Sigmoid colon (tissue), 7 donors: ENCODE measurements around the gene PRODH2. TPM values are rescaled to one million over a fixed set of nuclear protein-coding genes. Genes with fewer than 3 reads are reported as not detected.

Source experiments
- DNase-seq: peaks from one replicate; pipeline ENCODE4 v3.0.0-alpha.2; 2019
- H3K27ac ChIP-seq, 4 donors: fragments of 200-600 bp; sonication (generic); one replicate each; pipeline ENCODE4 v1.5.1; 2016 to 2019; ENCODE audit warnings: mild to moderate bottlenecking in 1 of 4
- H3K27me3 ChIP-seq, 3 donors: fragments of 200-600 bp; sonication (generic); one replicate each; pipeline ENCODE4 v1.5.1; 2019; ENCODE audit warnings: mild to moderate bottlenecking in 1 of 3
- H3K36me3 ChIP-seq, 4 donors: fragments of 200-600 bp; sonication (generic); one replicate each; pipeline ENCODE4 v1.5.1; 2016 to 2019
- H3K4me1 ChIP-seq, 4 donors: fragments of 200-600 bp; sonication (generic); one replicate each; pipeline ENCODE4 v1.5.1; 2017 to 2019
- H3K4me3 ChIP-seq, 4 donors: fragments of 200-600 bp; sonication (generic); one replicate each; pipeline ENCODE4 v1.5.1; 2017 to 2019; ENCODE audit warnings: mild to moderate bottlenecking in 2 of 4, moderate library complexity in 1 of 4
- H3K9me3 ChIP-seq, 4 donors: fragments of 200-600 bp in 3 of 4; sonication (generic) in 3 of 4; one replicate each; pipeline versions ENCODE4 v1.5.1 to v1.6.1; 2013 to 2019
- EP300 ChIP-seq, 4 donors: sonication (generic); formaldehyde crosslinking; IDR thresholded peaks; one replicate each; pipeline ENCODE4 v1.6.1; 2017; ENCODE audit warnings: antibody characterized with exemption in 4 of 4
- POLR2A ChIP-seq, 2 donors: fragments of 450-650 bp; IDR thresholded peaks; one replicate each; pipeline ENCODE4 v1.6.1; 2016; ENCODE audit warnings: antibody characterized with exemption in 2 of 2, mild to moderate bottlenecking in 2 of 2, moderate library complexity in 2 of 2
- POLR2AphosphoS5 ChIP-seq, 4 donors: sonication (generic); formaldehyde crosslinking; IDR thresholded peaks; one replicate each; pipeline ENCODE4 v1.6.1; 2017; ENCODE audit warnings: antibody characterized with exemption in 4 of 4
- WGBS, 2 donors: extraction: QIAGEN DNeasy Blood & Tissue Kit; methylation state at CpG; one replicate each; pipeline ENCODE4 v1.1.7; 2013; 5-methylcytosine and 5-hydroxymethylcytosine counted together
- intact Hi-C: fragments of 100-400 bp; cut with DNase I; formaldehyde crosslinking; loops from one replicate; pipeline ENCODE4 v1.15.1; 2023
- polyA plus RNA-seq, 3 donors: library from polyadenylated mRNA; stranded (reverse); fragments of 200-250 nt; gene quantifications; one replicate each; pipeline ENCODE4 v1.2.3, GENCODE V29; 2013
- total RNA-seq, 4 donors: library from RNA; depleted of rRNA; stranded (reverse); fragments of >200 nt; gene quantifications; one replicate each; pipeline ENCODE4 v1.1.0, GENCODE V29; 2016
- TF ChIP-seq, protein P1 (sequence below), 4 experiments: fragments of 450-650 bp in 3 of 4; fragments of 200-600 bp in 1 of 4; IDR thresholded peaks; one replicate each; pipeline ENCODE4 v1.5.1; 2016 to 2019; ENCODE audit warnings: antibody characterized with exemption in 4 of 4, mild to moderate bottlenecking in 3 of 4, moderate library complexity in 2 of 4
- donor health status: healthy with polysubstance abuse.
- donor health status: Bipolar disorder and iron deficiency.
- donor health status: healthy.

Gene PRODH2
- total and polyA plus RNA-seq, 7 donors = not detected

DNA sequence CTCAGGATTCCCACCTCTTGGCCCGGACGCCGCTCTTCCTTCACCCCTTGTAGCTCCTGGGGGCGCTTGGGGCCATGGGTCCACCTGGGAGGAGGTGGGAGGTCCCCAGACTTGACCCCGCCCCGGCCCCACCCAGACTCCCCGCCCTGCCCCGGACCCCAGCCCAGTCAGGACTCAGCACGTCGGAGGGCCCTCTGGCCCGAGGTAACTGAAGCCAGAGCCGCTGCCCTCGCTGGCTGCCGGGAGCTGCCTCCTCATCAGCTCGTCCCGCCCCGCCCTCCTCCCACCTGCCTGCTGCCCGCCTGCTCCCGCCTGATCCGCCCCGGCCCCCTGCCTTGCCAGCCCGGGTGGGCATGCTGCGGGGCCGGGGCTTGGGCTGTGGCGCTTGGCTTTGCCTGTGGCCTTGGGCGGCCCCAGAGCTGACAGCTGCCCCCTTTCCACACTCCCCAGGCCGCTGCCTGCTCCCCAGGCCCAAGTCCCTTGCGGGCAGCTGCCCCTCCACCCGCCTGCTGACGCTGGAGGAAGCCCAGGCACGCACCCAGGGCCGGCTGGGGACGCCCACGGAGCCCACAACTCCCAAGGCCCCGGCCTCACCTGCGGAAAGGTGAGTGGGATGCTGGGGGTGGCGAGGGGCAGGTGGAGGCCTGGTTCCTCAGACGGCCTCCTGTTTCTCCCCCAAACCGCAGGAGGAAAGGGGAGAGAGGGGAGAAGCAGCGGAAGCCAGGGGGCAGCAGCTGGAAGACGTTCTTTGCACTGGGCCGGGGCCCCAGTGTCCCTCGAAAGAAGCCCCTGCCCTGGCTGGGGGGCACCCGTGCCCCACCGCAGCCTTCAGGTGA, 27.9 kb downstream of the PRODH2 start:
- H3K4me1 ChIP-seq = no peaks in the 10 kb centered on the region
- intact Hi-C loops = no loop called here
- H3K27ac ChIP-seq = no peak overlapping the region
- no peaks in the 10 kb centered on the region for H3K27me3 ChIP-seq
- 88 to 90% methylated on average over 45 of the region's 45 CpGs for WGBS, 2 donors
- no peaks in the 10 kb centered on the region for H3K9me3 ChIP-seq
- DNase-seq = no peak
- H3K4me3 ChIP-seq = no peak overlapping the region
- H3K36me3 ChIP-seq = peaks cover 10 to 38% (median 13%) of the 10 kb centered on the region in 4 donors
- TF ChIP-seq, protein P1, sequence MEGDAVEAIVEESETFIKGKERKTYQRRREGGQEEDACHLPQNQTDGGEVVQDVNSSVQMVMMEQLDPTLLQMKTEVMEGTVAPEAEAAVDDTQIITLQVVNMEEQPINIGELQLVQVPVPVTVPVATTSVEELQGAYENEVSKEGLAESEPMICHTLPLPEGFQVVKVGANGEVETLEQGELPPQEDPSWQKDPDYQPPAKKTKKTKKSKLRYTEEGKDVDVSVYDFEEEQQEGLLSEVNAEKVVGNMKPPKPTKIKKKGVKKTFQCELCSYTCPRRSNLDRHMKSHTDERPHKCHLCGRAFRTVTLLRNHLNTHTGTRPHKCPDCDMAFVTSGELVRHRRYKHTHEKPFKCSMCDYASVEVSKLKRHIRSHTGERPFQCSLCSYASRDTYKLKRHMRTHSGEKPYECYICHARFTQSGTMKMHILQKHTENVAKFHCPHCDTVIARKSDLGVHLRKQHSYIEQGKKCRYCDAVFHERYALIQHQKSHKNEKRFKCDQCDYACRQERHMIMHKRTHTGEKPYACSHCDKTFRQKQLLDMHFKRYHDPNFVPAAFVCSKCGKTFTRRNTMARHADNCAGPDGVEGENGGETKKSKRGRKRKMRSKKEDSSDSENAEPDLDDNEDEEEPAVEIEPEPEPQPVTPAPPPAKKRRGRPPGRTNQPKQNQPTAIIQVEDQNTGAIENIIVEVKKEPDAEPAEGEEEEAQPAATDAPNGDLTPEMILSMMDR (IDR thresholded peaks at IDR 0.05) = no peak
- TF ChIP-seq POLR2A (IDR thresholded peaks at IDR 0.05) (no peak), POLR2AphosphoS5 (IDR thresholded peaks at IDR 0.05) (no peak), EP300 (IDR thresholded peaks at IDR 0.05) (no peak)

DNA sequence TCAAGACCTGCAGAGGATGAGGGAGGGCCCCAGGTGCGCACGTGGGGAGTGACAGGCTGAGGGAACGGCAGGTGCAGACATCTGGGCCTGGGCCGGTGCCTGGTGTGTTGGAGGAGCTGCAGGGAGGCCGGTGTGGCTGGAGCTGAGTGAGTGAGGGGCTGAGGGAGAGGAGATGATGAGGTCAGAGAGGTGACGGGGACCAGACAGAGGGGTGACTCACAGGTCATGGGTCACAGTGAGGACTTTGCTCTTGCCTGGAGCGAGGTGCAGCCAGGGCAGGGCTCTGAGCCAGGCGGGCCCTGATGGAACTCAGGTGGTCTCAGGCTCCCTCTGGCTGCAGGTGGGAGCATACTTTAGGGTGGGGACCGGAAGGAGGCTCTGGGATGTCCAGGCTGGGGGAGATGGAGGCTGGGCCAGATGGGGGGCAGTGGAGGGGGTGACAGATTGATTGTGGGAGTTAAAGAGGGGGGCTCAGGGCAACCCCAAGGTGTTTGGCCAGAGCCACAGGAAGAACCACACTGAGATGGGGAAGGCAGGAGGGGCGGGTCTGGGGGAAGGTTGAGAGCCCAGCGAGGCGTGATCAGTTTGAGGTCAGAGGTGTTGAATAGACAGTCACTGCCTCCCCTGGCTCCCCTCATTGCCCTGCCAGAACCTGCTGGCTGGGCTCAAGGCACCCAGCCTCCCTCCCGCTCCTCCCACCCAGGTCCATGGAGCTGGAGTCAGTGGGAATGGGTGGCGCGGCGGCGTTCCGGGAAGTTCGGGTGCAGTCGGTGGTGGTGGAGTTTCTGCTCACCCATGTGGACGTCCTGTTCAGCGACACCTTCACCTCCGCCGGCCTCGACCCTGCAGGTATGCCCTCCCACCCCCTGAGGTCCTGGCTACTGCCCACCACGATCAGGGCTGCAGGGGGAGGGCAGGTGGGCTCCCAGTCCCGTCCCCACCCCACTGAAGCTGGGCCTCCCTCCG, 28.9 kb downstream of the PRODH2 start:
- Histone ChIP-seq H3K36me3 (peaks cover 10 to 41% (median 13%) of the 10 kb centered on the region in 4 donors), H3K4me1 (no peaks in the 10 kb centered on the region), H3K27me3 (no peaks in the 10 kb centered on the region), H3K27ac (no peak overlapping the region), H3K4me3 (no peak overlapping the region), H3K9me3 (no peaks in the 10 kb centered on the region)
- DNase-seq = no peak
- 87 to 89% methylated on average over 28 of the region's 28 CpGs for WGBS, 2 donors
- intact Hi-C loops = no loop called here
- TF ChIP-seq POLR2AphosphoS5 (IDR thresholded peaks at IDR 0.05) = no peak
- TF ChIP-seq, protein P1 (IDR thresholded peaks at IDR 0.05) = no peak
- no peak for TF ChIP-seq EP300 (IDR thresholded peaks at IDR 0.05)
- no peak for TF ChIP-seq POLR2A (IDR thresholded peaks at IDR 0.05)

DNA sequence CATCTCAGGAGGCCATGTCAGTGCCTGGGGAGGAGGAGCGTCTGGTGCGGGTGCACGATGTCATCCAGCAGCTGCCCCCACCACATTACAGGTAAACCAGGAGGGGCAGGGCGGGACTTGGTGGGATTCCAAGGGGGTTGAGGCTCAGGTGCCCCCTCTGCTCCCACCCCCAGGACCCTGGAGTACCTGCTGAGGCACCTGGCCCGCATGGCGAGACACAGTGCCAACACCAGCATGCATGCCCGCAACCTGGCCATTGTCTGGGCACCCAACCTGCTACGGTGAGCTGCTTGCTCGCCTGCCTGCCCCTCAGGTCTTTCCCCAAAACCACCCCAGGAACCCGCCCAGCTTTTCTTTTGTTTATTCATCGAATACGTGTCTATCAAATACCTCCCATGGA, 30.1 kb downstream of the PRODH2 start:
- H3K4me3 ChIP-seq = no peak overlapping the region
- H3K36me3 ChIP-seq = peaks cover 11 to 53% (median 16%) of the 10 kb centered on the region in 4 donors
- 96 to 97% methylated on average over 12 of the region's 12 CpGs for WGBS, 2 donors
- DNase-seq = no peak
- intact Hi-C loops = no loop called here
- no peak overlapping the region for H3K27ac ChIP-seq
- TF ChIP-seq POLR2AphosphoS5 (IDR thresholded peaks at IDR 0.05) = no peak
- TF ChIP-seq POLR2A (IDR thresholded peaks at IDR 0.05) = no peak
- TF ChIP-seq, protein P1 (IDR thresholded peaks at IDR 0.05) = no peak
- no peak for TF ChIP-seq EP300 (IDR thresholded peaks at IDR 0.05)
- H3K4me1 ChIP-seq = no peaks in the 10 kb centered on the region
- H3K9me3 ChIP-seq = no peaks in the 10 kb centered on the region
- no peaks in the 10 kb centered on the region for H3K27me3 ChIP-seq

DNA sequence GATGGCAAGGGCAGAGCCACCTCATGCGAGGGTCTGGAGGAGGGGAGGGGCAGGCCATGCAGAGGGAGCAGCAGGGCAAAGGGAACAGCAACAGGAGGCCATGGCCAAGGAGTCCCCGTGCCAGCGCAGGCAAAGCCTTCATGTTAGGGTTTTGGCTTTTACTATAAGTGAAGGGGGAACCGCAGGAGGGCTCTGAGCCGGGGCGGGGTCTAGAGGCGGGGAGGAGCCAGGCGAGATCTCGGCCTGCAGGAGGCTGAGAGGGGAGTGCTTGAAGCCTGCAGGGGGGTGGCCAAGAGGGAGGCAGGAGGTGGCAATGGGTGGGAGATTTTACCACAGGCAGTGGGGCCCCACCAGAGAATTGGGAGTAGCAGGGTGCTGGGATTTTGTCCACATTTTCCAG, 31.0 kb downstream of the PRODH2 start:
- 88 to 95% methylated on average over 9 of the region's 9 CpGs for WGBS, 2 donors
- no peak for DNase-seq
- TF ChIP-seq POLR2A (IDR thresholded peaks at IDR 0.05) (no peak), EP300 (IDR thresholded peaks at IDR 0.05) (no peak)
- H3K4me3 ChIP-seq = no peak overlapping the region
- H3K27ac ChIP-seq = no peak overlapping the region
- peaks cover 11 to 53% (median 16%) of the 10 kb centered on the region in 4 donors for H3K36me3 ChIP-seq
- H3K4me1 ChIP-seq = peaks cover 0 to 4% (median 0%) of the 10 kb centered on the region in 4 donors
- no peaks in the 10 kb centered on the region for H3K9me3 ChIP-seq
- intact Hi-C loops = no loop called here
- H3K27me3 ChIP-seq = no peaks in the 10 kb centered on the region

DNA sequence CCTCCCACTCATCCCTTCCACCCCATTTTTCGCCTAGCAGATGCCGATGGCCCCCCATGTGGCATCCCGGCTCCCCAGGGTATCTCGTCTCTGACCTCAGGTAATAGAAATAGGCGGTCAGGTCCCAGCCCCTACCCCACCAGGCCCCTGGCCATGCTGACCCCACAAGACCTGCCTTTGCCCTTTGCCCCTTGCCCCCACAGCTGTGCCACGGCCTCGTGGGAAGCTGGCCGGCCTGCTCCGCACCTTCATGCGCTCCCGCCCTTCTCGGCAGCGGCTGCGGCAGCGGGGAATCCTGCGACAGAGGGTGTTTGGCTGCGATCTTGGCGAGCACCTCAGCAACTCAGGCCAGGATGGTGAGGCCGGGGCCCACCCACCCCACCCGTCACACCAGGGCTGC, 31.9 kb downstream of the PRODH2 start:
- no peak overlapping the region for H3K4me3 ChIP-seq
- no peak for DNase-seq
- peaks cover 11 to 53% (median 16%) of the 10 kb centered on the region in 4 donors for H3K36me3 ChIP-seq
- H3K27me3 ChIP-seq = no peaks in the 10 kb centered on the region
- H3K27ac ChIP-seq = no peak overlapping the region
- intact Hi-C loops = no loop called here
- peaks cover 0 to 13% (median 6%) of the 10 kb centered on the region in 4 donors for H3K4me1 ChIP-seq
- H3K9me3 ChIP-seq = no peaks in the 10 kb centered on the region
- TF ChIP-seq POLR2A (IDR thresholded peaks at IDR 0.05) (no peak), POLR2AphosphoS5 (IDR thresholded peaks at IDR 0.05) (no peak), EP300 (IDR thresholded peaks at IDR 0.05) (no peak)
- TF ChIP-seq, protein P1 (IDR thresholded peaks at IDR 0.05) = no peak
- 95 to 96% methylated on average over 20 of the region's 20 CpGs for WGBS, 2 donors
